Suprapubic skin (tissue), 4 donors: ENCODE results near the gene KCNIP3. TPM values are rescaled to one million over a fixed set of nuclear protein-coding genes. Genes with fewer than 3 reads are reported as not detected.

Experiments
- DNase-seq, 2 donors: peaks; one replicate each; pipeline ENCODE4 v3.0.0-alpha.2; 2019; ENCODE audit warnings: low spot score in 2 of 2
- H3K27ac ChIP-seq: fragments of 200-600 bp; sonication (generic); one replicate; pipeline ENCODE4 v1.5.1; 2019
- H3K27me3 ChIP-seq: fragments of 200-600 bp; sonication (generic); one replicate; pipeline ENCODE4 v1.5.1; 2019
- H3K36me3 ChIP-seq: fragments of 200-600 bp; sonication (generic); one replicate; pipeline ENCODE4 v1.5.1; 2019
- H3K4me1 ChIP-seq: fragments of 200-600 bp; sonication (generic); one replicate; pipeline ENCODE4 v1.5.1; 2019
- H3K4me3 ChIP-seq: fragments of 200-600 bp; sonication (generic); one replicate; pipeline ENCODE4 v1.5.1; 2019; ENCODE audit warnings: mild to moderate bottlenecking
- H3K9me3 ChIP-seq: fragments of 200-600 bp; sonication (generic); one replicate; pipeline ENCODE4 v1.5.1; 2019
- EP300 ChIP-seq: sonication (generic); formaldehyde crosslinking; IDR thresholded peaks from one replicate; pipeline ENCODE4 v1.6.1; 2017; ENCODE audit warnings: antibody characterized with exemption
- POLR2A ChIP-seq, 2 donors: fragments of 450-650 bp; IDR thresholded peaks; one replicate each; pipeline ENCODE4 v1.6.1; 2017; ENCODE audit warnings: antibody characterized with exemption in 2 of 2, mild to moderate bottlenecking in 2 of 2, moderate library complexity in 2 of 2
- POLR2AphosphoS5 ChIP-seq, 3 donors: sonication (generic); formaldehyde crosslinking; IDR thresholded peaks; one replicate each; pipeline ENCODE4 v1.6.1; 2017; ENCODE audit warnings: antibody characterized with exemption in 3 of 3
- WGBS: methylation state at CpG from one replicate; pipeline ENCODE4 v1.1.5; 2018; 5-methylcytosine and 5-hydroxymethylcytosine counted together
- total RNA-seq, 4 donors: library from RNA; depleted of rRNA; stranded (reverse); fragments of >200 nt; gene quantifications; one replicate each; pipeline ENCODE4 v1.1.0, GENCODE V29; 2016
- TF ChIP-seq, protein P1 (sequence below), 2 donors: fragments of 200-600 bp in 1 of 2; fragments of 450-650 bp in 1 of 2; sonication (generic) in 1 of 2; IDR thresholded peaks; one replicate each; pipeline ENCODE4 v1.5.1; 2016 to 2019; ENCODE audit warnings: antibody characterized with exemption in 2 of 2, mild to moderate bottlenecking in 1 of 2, moderate library complexity in 1 of 2

KCNIP3 gene
- total RNA-seq, 4 donors from 2014 or later: 7.1 to 21.6 (median 13.6) TPM

DNA sequence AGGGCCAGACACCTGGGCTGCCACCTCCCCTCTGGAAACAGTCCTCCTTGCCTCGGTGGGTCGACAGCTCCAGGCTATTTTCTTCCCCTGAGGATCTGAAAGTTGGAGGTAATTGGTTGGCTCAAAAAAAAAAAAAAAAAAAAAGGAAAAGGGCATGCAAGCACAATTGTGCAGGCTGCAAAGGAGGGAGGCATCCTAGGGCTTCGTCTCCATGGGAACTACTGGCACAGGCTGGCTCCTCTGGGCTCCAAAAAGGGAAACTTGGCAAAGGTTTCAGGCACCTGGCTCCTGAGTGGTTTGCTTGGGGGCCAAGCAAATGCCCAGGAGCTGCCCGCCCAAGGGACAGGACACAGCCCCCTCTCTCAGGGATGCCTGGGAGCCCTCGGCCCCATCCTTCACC, 1.1 kb upstream of the KCNIP3 start:
- no peaks in the 10 kb centered on the region for H3K9me3 ChIP-seq
- no peaks in the 10 kb centered on the region for H3K36me3 ChIP-seq
- H3K27ac ChIP-seq: no peak overlapping the region
- H3K4me1 ChIP-seq: peaks cover 12% of the 10 kb centered on the region
- WGBS: 33% methylated on average over 3 of the region's 5 CpGs
- H3K27me3 ChIP-seq: peaks cover 3% of the 10 kb centered on the region
- no peak overlapping the region for H3K4me3 ChIP-seq
- no peak for DNase-seq
- TF ChIP-seq POLR2AphosphoS5 (IDR thresholded peaks at IDR 0.05) (no peak), EP300 (no peak), POLR2A (IDR thresholded peaks at IDR 0.05) (no peak)
- TF ChIP-seq, protein P1, sequence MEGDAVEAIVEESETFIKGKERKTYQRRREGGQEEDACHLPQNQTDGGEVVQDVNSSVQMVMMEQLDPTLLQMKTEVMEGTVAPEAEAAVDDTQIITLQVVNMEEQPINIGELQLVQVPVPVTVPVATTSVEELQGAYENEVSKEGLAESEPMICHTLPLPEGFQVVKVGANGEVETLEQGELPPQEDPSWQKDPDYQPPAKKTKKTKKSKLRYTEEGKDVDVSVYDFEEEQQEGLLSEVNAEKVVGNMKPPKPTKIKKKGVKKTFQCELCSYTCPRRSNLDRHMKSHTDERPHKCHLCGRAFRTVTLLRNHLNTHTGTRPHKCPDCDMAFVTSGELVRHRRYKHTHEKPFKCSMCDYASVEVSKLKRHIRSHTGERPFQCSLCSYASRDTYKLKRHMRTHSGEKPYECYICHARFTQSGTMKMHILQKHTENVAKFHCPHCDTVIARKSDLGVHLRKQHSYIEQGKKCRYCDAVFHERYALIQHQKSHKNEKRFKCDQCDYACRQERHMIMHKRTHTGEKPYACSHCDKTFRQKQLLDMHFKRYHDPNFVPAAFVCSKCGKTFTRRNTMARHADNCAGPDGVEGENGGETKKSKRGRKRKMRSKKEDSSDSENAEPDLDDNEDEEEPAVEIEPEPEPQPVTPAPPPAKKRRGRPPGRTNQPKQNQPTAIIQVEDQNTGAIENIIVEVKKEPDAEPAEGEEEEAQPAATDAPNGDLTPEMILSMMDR (IDR thresholded peaks at IDR 0.05): no peak

DNA sequence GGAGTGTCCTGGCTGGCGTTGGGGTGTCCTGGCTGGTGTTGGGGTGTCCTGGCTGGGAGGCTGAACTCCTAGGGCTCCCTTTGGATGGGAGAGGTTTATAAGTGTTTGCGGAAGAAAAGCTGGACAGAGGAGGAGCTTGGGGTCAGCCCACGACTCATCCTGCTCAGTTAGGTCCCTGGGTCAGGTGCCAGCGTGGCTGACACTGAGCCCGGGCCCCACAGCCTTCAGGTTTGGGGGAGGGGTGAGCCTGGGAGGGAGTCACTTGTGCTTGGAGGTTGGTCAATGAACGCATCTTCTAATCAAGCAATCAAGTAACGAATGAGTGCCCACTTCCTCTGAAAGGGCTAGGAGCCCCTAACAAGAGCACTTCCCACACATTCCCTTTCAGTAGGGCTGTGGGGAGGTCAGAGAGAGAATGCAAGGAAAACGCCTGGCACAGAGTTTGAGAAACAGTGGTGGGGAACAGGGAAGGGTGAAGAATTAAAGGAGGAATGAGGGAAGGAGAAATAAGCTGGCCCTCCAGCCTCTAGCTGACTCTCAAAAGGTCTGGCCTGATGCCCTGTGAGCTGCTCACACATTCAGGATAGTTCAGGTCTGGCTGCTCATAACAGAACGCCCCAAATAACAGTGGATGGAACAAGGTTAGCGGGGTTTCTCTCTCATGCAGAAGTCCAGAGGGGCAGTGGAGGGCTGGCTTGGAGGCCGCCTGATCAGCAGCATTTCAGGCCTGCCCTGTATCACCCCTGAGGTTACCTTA, 670 bp downstream of the KCNIP3 start:
- peaks cover 12% of the 10 kb centered on the region for H3K4me1 ChIP-seq
- TF ChIP-seq EP300: no peak
- TF ChIP-seq, protein P1 (IDR thresholded peaks at IDR 0.05): no peak
- TF ChIP-seq POLR2A (IDR thresholded peaks at IDR 0.05): no peak
- no peak for TF ChIP-seq POLR2AphosphoS5 (IDR thresholded peaks at IDR 0.05)
- no peak overlapping the region for H3K4me3 ChIP-seq
- H3K36me3 ChIP-seq: no peaks in the 10 kb centered on the region
- no peak overlapping the region for H3K27ac ChIP-seq
- H3K9me3 ChIP-seq: no peaks in the 10 kb centered on the region
- no peak for DNase-seq
- 56% methylated on average over 11 of the region's 11 CpGs for WGBS
- peaks cover 3% of the 10 kb centered on the region for H3K27me3 ChIP-seq

DNA sequence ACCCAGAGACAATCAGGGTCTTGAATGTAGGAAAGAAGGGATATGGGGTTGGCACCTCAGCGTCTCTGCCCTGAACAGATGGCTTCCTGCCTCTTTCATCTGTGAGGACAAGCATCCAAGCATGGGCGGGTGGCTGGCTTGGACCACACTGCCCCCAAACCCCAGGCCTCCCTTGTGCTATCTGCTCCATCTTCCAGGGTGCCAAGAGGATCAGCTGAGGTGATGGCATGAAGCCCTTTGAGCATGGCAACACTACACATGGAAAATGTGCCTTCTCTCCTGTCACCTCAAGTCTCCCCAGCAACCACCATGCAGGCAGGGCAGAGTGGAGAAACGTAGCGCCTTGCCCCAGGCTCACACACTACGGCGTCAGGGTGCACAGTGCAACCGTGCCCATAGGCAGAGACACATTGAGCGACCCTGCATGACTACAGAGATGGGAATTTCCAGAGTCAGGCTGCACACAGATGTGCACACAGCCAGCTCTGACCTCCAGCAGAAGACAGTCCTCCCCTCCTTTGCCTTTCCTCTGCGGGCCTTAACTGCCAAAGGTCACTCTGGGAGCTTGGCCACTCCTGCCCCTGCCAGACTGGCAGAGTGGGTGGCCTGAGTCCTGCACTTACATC, 1.5 kb downstream of the KCNIP3 start:
- Histone ChIP-seq H3K4me1 (peaks cover 12% of the 10 kb centered on the region), H3K9me3 (no peaks in the 10 kb centered on the region), H3K36me3 (no peaks in the 10 kb centered on the region), H3K27me3 (peaks cover 3% of the 10 kb centered on the region), H3K27ac (no peak overlapping the region), H3K4me3 (no peak overlapping the region)
- TF ChIP-seq, protein P1 (IDR thresholded peaks at IDR 0.05): no peak
- TF ChIP-seq POLR2AphosphoS5 (IDR thresholded peaks at IDR 0.05) (no peak), POLR2A (IDR thresholded peaks at IDR 0.05) (no peak), EP300 (no peak)
- DNase-seq: no peak
- 61% methylated on average over 8 of the region's 9 CpGs for WGBS

DNA sequence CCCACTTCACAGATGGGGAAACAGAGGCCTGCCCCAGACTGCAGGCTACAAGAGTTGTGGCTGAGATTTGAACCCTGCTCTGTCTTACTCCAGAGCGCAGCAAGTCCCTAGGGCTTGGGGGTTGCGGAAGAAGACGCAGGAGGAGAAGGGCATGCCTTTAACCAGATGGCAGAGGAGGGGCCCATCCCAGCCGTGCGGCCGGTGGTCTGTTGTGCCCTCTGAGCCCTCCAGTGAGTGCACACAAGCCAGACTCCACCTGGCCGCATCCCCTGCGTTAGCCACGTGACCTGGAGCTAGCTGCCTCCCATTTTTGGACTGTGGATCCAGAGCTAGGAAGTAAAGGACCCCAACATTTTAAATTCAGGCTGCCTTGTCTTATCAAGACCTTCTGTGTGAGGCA, 2.8 kb downstream of the KCNIP3 start:
- no peak overlapping the region for H3K27ac ChIP-seq
- H3K27me3 ChIP-seq: peaks cover 3% of the 10 kb centered on the region
- H3K4me3 ChIP-seq: no peak overlapping the region
- no peak for DNase-seq
- H3K36me3 ChIP-seq: no peaks in the 10 kb centered on the region
- TF ChIP-seq, protein P1 (IDR thresholded peaks at IDR 0.05): no peak
- TF ChIP-seq POLR2A (IDR thresholded peaks at IDR 0.05) (no peak), EP300 (no peak), POLR2AphosphoS5 (IDR thresholded peaks at IDR 0.05) (no peak)
- 64% methylated on average over 7 of the region's 9 CpGs for WGBS
- peaks cover 14% of the 10 kb centered on the region for H3K4me1 ChIP-seq
- H3K9me3 ChIP-seq: no peaks in the 10 kb centered on the region

DNA sequence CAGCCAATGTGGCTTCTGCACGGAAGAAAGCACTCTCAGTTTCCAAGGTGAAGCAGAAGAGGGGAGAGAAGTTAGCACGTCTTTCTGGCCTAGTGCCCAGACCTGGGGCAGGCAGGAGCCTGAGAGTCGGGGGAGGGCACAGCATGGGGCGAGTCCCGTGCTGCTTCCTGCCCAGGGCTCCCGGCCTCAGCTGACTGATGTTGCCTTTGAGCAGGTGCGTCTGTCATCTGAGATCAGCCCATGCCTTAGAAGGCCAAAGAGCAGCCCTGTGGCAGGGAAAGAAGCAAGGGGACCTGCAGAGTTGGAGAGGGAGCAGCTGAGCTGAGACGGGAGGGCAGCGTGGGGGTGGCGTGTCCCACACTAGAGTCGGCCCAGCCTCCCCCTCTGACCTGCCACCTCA, 3.3 kb downstream of the KCNIP3 start:
- WGBS: 40% methylated on average over 3 of the region's 11 CpGs
- H3K4me1 ChIP-seq: peaks cover 18% of the 10 kb centered on the region
- no peak overlapping the region for H3K4me3 ChIP-seq
- H3K27ac ChIP-seq: no peak overlapping the region
- TF ChIP-seq POLR2AphosphoS5 (IDR thresholded peaks at IDR 0.05): no peak
- TF ChIP-seq EP300: no peak
- TF ChIP-seq POLR2A (IDR thresholded peaks at IDR 0.05): no peak
- TF ChIP-seq, protein P1 (IDR thresholded peaks at IDR 0.05): no peak
- peaks cover 3% of the 10 kb centered on the region for H3K27me3 ChIP-seq
- H3K9me3 ChIP-seq: no peaks in the 10 kb centered on the region
- DNase-seq: no peak
- no peaks in the 10 kb centered on the region for H3K36me3 ChIP-seq
